SK-N-SH (cell line): ENCODE measurements around the gene KLHDC7B. TPM values are rescaled to one million over a fixed set of nuclear protein-coding genes. Genes with fewer than 3 reads are reported as not detected.

Experiments
- CTCF ChIA-PET: fragments of 300-600, 350-600 bp; formaldehyde crosslinking; extraction: SDS; loops from one replicate; lab custom pipeline; 2021; lab: Yijun Ruan, JAX
- POLR2A ChIA-PET: fragments of 350-600 bp; sonication (Branson Sonifier 250); formaldehyde crosslinking; extraction: SDS; loops from one replicate; lab custom pipeline; 2020; ENCODE audit warnings: antibody characterized with exemption, inconsistent platforms; lab: Yijun Ruan, JAX
- DNase-seq: peaks from one replicate; pipeline ENCODE4 v3.0.0; 2012
- H2AFZ ChIP-seq: fragments of 200-600 bp; sonication (generic); 2 replicates; pipeline ENCODE4 v1.8.1; 2016; ENCODE audit warnings: antibody characterized with exemption, mild to moderate bottlenecking, low read depth
- H3F3A ChIP-seq: fragments of 200-600 bp; sonication (generic); replicated peaks from 2 replicates; pipeline ENCODE3; 2016; ENCODE audit warnings: antibody characterized with exemption, mild to moderate bottlenecking; ENCODE audit not compliant: insufficient read depth
- H3K27ac ChIP-seq, 2 experiments: fragments of 200-500 bp in 1 of 2; fragments of 200-600 bp in 1 of 2; sonication (Bioruptor generic) in 1 of 2; sonication (generic), shearing (Covaris generic) in 1 of 2; 2 replicates each; pipeline versions ENCODE4 v1.5.1 to v1.6.1; 2014 to 2016; ENCODE audit warnings: low read depth in 2 of 2, inconsistent platforms in 1 of 2, low read length in 1 of 2, mild to moderate bottlenecking in 1 of 2, mixed read lengths in 1 of 2
- H3K27me3 ChIP-seq: fragments of 200-600 bp; sonication (generic), shearing (Covaris generic); 2 replicates; pipeline ENCODE4 v1.6.1; 2016; ENCODE audit warnings: mixed run types; ENCODE audit not compliant: insufficient read depth
- H3K36me3 ChIP-seq, 2 experiments: fragments of 200-500 bp in 1 of 2; fragments of 200-600 bp in 1 of 2; sonication (Bioruptor generic) in 1 of 2; sonication (generic) in 1 of 2; replicated peaks in 1 of 2; 2 replicates each; pipeline versions ENCODE3 to v1.5.1; 2014 to 2016; ENCODE audit warnings: low read length in 1 of 2, mild to moderate bottlenecking in 1 of 2; ENCODE audit not compliant: insufficient read depth in 2 of 2, control insufficient read depth in 1 of 2
- H3K4me1 ChIP-seq, 2 experiments: fragments of 200-500 bp in 1 of 2; fragments of 200-600 bp in 1 of 2; sonication (Bioruptor generic) in 1 of 2; sonication (generic), shearing (Covaris generic) in 1 of 2; 2 replicates each; pipeline versions ENCODE4 v1.5.1 to v1.6.1; 2014 to 2016; ENCODE audit warnings: low read depth in 1 of 2, low read length in 1 of 2, mixed run types in 1 of 2; ENCODE audit not compliant: insufficient read depth in 2 of 2, control insufficient read depth in 1 of 2
- H3K4me2 ChIP-seq: fragments of 200-600 bp; sonication (generic), shearing (Covaris generic); 2 replicates; pipeline ENCODE4 v1.6.1; 2017; ENCODE audit warnings: mixed run types
- H3K4me3 ChIP-seq, 2 experiments: fragments of 200-500 bp in 1 of 2; fragments of 200-600 bp in 1 of 2; sonication (Bioruptor generic) in 1 of 2; sonication (generic), shearing (Covaris generic) in 1 of 2; 2 replicates each; pipeline versions ENCODE4 v1.5.1 to v1.8.1; 2014 to 2016; ENCODE audit warnings: low read depth in 2 of 2, inconsistent platforms in 1 of 2, low read length in 1 of 2, mild to moderate bottlenecking in 1 of 2, mixed read lengths in 1 of 2, moderate library complexity in 1 of 2
- H3K79me2 ChIP-seq: fragments of 200-600 bp; sonication (generic); 2 replicates; pipeline ENCODE4 v1.8.1; 2017; ENCODE audit warnings: mild to moderate bottlenecking; ENCODE audit not compliant: insufficient read depth
- H3K9ac ChIP-seq: fragments of 200-600 bp; sonication (generic); 2 replicates; pipeline ENCODE4 v1.6.1; 2017; ENCODE audit warnings: mixed run types
- H3K9me2 ChIP-seq: fragments of 200-600 bp; sonication (generic); 2 replicates; pipeline ENCODE4 v1.6.1; 2017; ENCODE audit warnings: mixed run types
- H3K9me3 ChIP-seq: fragments of 200-600 bp; sonication (generic); 2 replicates; pipeline ENCODE4 v1.6.1; 2017; ENCODE audit warnings: mixed run types, mild to moderate bottlenecking, moderate library complexity
- H4K20me1 ChIP-seq: fragments of 200-600 bp; sonication (generic); 2 replicates; pipeline ENCODE4 v1.6.1; 2017; ENCODE audit warnings: mild to moderate bottlenecking, mixed run types; ENCODE audit not compliant: insufficient read depth
- CHD2 ChIP-seq: fragments of 150-350 bp; IDR thresholded peaks from 2 replicates; pipeline ENCODE4 v1.6.1; 2018; ENCODE audit warnings: low read length; ENCODE audit not compliant: partially characterized antibody
- ELF1 ChIP-seq: IDR thresholded peaks from 2 replicates; pipeline ENCODE4 v1.4.0; 2012
- FOXJ3 ChIP-seq: sonication (generic); formaldehyde crosslinking; IDR thresholded peaks from 2 replicates; pipeline ENCODE4 v1.5.1; 2020; ENCODE audit warnings: mild to moderate bottlenecking, missing genetic modification reagents
- FOXM1 ChIP-seq: IDR thresholded peaks from 2 replicates; pipeline ENCODE4 v1.4.0; 2012; ENCODE audit warnings: low read depth, mild to moderate bottlenecking
- JUND ChIP-seq: IDR thresholded peaks from 2 replicates; pipeline ENCODE4 v1.4.0; 2012
- MAX ChIP-seq: IDR thresholded peaks from 2 replicates; pipeline ENCODE4 v1.4.0; 2012; ENCODE audit warnings: low read depth
- MEF2A ChIP-seq: IDR thresholded peaks from 2 replicates; pipeline ENCODE4 v1.4.0; 2012; ENCODE audit warnings: low read depth, borderline replicate concordance
- NFIC ChIP-seq: IDR thresholded peaks from 2 replicates; pipeline ENCODE4 v1.4.0; 2012; ENCODE audit warnings: borderline replicate concordance
- NRF1 ChIP-seq: IDR thresholded peaks from 2 replicates; pipeline ENCODE4 v1.6.1; 2012; ENCODE audit warnings: low read depth, mild to moderate bottlenecking, low read length
- PBX3 ChIP-seq: IDR thresholded peaks from 2 replicates; pipeline ENCODE4; 2012
- RCOR1 ChIP-seq: fragments of 150-350 bp; IDR thresholded peaks from 2 replicates; pipeline ENCODE4 v1.6.1; 2017; ENCODE audit warnings: antibody characterized with exemption, low read length
- REST ChIP-seq: IDR thresholded peaks from 2 replicates; pipeline ENCODE4 v1.6.1; 2012; ENCODE audit warnings: mild to moderate bottlenecking, low read depth, low read length, moderate library complexity
- SMC3 ChIP-seq: IDR thresholded peaks from 2 replicates; pipeline ENCODE4 v1.6.1; 2012; ENCODE audit warnings: low read depth, low read length, improper control_type of control experiment
- TAF1 ChIP-seq: IDR thresholded peaks from 2 replicates; pipeline ENCODE4 v1.6.1; 2012; ENCODE audit warnings: low read depth, mild to moderate bottlenecking, low read length, moderate library complexity, borderline replicate concordance
- TCF12 ChIP-seq: IDR thresholded peaks from 2 replicates; pipeline ENCODE4 v1.4.0; 2012
- TEAD4 ChIP-seq: IDR thresholded peaks from 2 replicates; pipeline ENCODE4 v1.4.0; 2012; ENCODE audit warnings: mild to moderate bottlenecking, borderline replicate concordance; ENCODE audit not compliant: insufficient read depth
- ZBTB33 ChIP-seq: IDR thresholded peaks from 2 replicates; pipeline ENCODE4 v1.4.0; 2012; ENCODE audit warnings: low read depth, borderline replicate concordance
- WGBS: methylation state at CpG from one replicate; pipeline ENCODE4 v1.1.6; 2017; ENCODE audit warnings: low lambda C conversion rate; 5-methylcytosine and 5-hydroxymethylcytosine counted together
- polyA plus RNA-seq, 3 experiments: library from polyadenylated mRNA; depleted of rRNA; stranded (reverse); fragments of >200 nt; gene quantifications; 2 replicates each; pipeline ENCODE4 v1.2.3, GENCODE V29; 2012

Gene KLHDC7B
- polyA plus RNA-seq, 1 of the 3 experiments (the other 2 are of a cell fraction) = 0.07 TPM

- CTCF ChIA-PET = interaction anchor here (0.9 to 1.1 kb wide), 3 partner anchors 9 to 21 kb away, joined by 3 to 5 read pairs (median 4); partner anchors contain the start of gene SCO2
- TF ChIP-seq REST (no peak), ZBTB33 (no peak), NFIC (no peak), ELF1 (no peak), NRF1 (no peak), TAF1 (no peak), TCF12 (no peak), JUND (no peak), TEAD4 (no peak), CHD2 (no peak), MEF2A (no peak), MAX (no peak), FOXJ3 (CRISPR knock-in tag) (no peak), SMC3 (no peak), RCOR1 (no peak), PBX3 (no peak), FOXM1 (no peak)
- TF ChIP-seq, all 33 proteins: peak for 0
- Histone ChIP-seq H3K4me2 (peak overlapping the region; percentile 92), H3K27me3 (no peaks in the 10 kb centered on the region), H3K4me1 (peaks cover 7 to 14% of the 10 kb centered on the region in 2 experiments; a peak in 3 of 4 replicates), H3K27ac (peak overlapping the region; percentile 75 to 78; a peak in 3 of 4 replicates), H3K9ac (peak overlapping the region; percentile 96), H2AFZ (peak overlapping the region; percentile 79; the same call in 1 of the 2 replicates), H3K4me3 (peak overlapping the region; percentile 62 to 81), H4K20me1 (no peaks in the 10 kb centered on the region), H3K36me3 (peaks cover 0 to 18% of the 10 kb centered on the region in 2 experiments), H3K9me2 (no peaks in the 10 kb centered on the region), H3F3A (peaks cover 6% of the 10 kb centered on the region), H3K9me3 (no peaks in the 10 kb centered on the region), H3K79me2 (peaks cover 60% of the 10 kb centered on the region)
- 27% methylated on average over 8 of the region's 21 CpGs for WGBS
- DNase-seq = no peak
- POLR2A ChIA-PET = interaction anchor here (1.4 kb wide), 1 partner anchor 17 kb away, joined by 4 read pairs; no protein-coding TSS in a partner anchor
These were observed 38.9 kb upstream of the KLHDC7B start for GRCh38 chr22:50506611-50507420.
